GM19328 (cell line): ENCODE data around the gene PAPOLA.
A peak's percentile ranks its signal among the peaks of the same experiment; 100 is the strongest.
"Not testable (repeated sequence)": the region's sequence is repeated elsewhere in the genome, so short reads cannot be mapped to it uniquely, and the experiment has no call there.

Source experiments
- ATAC-seq: cut with Tn5 transposase; IDR thresholded peaks from one replicate; pipeline ENCODE4 v1.9.1; 2021; ENCODE audit warnings: mild to moderate bottlenecking, moderate library complexity; ENCODE audit not compliant: unreplicated experiment

The PAPOLA gene

GRCh38 chr14:96501740-96502620, at the start of gene PAPOLA:
PAPOLA (plus strand) TSS chr14:96502382; CDS start chr14:96502593, 211 bp downstream.
- ATAC-seq: peak; percentile 80

- ATAC-seq: no peak
Observed at GRCh38 chr14:96452684-96453083, 49.5 kb upstream of the PAPOLA start.

- ATAC-seq: no peak
Observed at GRCh38 chr14:96455588-96455987, 46.6 kb upstream of the PAPOLA start.

GRCh38 chr14:96459851-96460250, 42.3 kb upstream of the PAPOLA start:
- ATAC-seq: no peak

GRCh38 chr14:96461950-96462798, 40.0 kb upstream of the PAPOLA start:
- ATAC-seq: no peak

GRCh38 chr14:96464136-96464535, 38.0 kb upstream of the PAPOLA start:
- no peak for ATAC-seq

- ATAC-seq: no peak
Observed at GRCh38 chr14:96466918-96467317, 35.3 kb upstream of the PAPOLA start.

- ATAC-seq: no peak
Observed at GRCh38 chr14:96470331-96470730, 31.9 kb upstream of the PAPOLA start.

- ATAC-seq: not testable (repeated sequence)
Observed at GRCh38 chr14:96470967-96471366, 31.2 kb upstream of the PAPOLA start.

GRCh38 chr14:96478119-96478518, 24.1 kb upstream of the PAPOLA start:
- no peak for ATAC-seq

- ATAC-seq: no peak
Observed at GRCh38 chr14:96479435-96480146, 22.6 kb upstream of the PAPOLA start.

GRCh38 chr14:96481731-96482314, 20.4 kb upstream of the PAPOLA start:
- ATAC-seq: no peak

GRCh38 chr14:96482986-96483385, 19.2 kb upstream of the PAPOLA start:
- ATAC-seq: no peak

GRCh38 chr14:96484399-96484798, 17.8 kb upstream of the PAPOLA start:
- no peak for ATAC-seq

GRCh38 chr14:96486705-96487104, 15.5 kb upstream of the PAPOLA start:
- ATAC-seq: no peak

GRCh38 chr14:96489327-96489726, 12.9 kb upstream of the PAPOLA start:
- no peak for ATAC-seq

- ATAC-seq: no peak
Observed at GRCh38 chr14:96493178-96493577, 9.0 kb upstream of the PAPOLA start.

GRCh38 chr14:96494331-96494730, 7.9 kb upstream of the PAPOLA start:
- ATAC-seq: no peak

- ATAC-seq: peak; percentile 40
Observed at GRCh38 chr14:96497087-96497486, 5.1 kb upstream of the PAPOLA start.

- ATAC-seq: no peak
Observed at GRCh38 chr14:96497586-96497985, 4.6 kb upstream of the PAPOLA start.
